ENCODE results near the gene SPACDR.
A peak's percentile ranks its signal among the peaks of the same experiment; 100 is the strongest.

SPACDR gene

GRCh38 chr7:100484673-100485045 is 20.6 kb upstream of the SPACDR start:
- DNase-seq, result no peak

DNA sequence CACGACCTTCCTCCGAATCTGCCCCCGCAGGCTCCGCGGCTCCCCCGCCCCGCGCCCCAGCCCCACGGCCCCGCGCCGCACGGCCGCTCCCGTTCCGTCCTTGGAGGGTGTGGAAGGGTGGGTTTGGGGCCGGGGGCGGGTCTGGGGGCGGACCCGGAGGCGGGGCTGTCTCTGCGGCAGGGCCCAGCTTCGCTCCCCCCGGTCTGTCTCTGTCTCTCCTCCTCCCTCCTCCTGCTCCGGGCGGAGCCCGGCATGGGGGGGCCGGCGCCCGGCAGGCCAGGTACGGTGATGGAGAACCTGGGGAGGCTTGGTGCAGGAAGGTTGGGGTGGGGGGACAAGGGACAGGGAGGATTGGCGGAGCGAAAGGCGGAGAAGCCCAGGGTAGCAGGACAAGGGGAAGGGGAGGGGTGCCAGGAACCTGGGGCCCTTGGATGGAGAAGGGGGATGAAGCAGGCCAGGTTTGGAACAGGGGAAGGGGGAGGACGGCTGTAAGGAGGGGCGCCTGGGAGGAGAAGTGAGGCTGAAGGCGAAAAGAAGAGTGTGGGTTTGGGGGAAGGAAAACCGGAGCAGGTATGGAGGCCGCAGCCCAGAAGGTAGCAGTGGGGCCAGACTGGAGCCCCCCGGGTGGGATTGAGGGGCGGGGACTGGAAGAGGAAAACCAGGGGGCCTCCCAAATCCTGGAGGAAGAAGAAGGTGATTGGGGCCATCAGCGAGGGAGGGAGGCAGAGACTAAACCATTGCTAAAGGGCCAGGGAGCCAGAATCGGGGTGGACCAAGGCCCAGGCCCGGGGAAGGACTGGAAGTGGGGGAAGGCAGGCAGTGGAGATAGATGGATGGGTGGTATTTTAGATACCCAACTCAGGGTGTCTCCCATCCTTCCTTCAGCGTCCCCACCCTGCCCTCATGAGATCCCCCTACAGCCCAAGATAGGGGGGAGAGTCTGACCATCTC is 19.9 kb upstream of the SPACDR start, which contains the start of gene NYAP1:
TSS of gene NYAP1 (plus strand) at position 206 of the 951 bp plus-strand sequence. CDS start 1,385 bp downstream, outside the sequence.
- peak; percentile 75 for DNase-seq

DNA sequence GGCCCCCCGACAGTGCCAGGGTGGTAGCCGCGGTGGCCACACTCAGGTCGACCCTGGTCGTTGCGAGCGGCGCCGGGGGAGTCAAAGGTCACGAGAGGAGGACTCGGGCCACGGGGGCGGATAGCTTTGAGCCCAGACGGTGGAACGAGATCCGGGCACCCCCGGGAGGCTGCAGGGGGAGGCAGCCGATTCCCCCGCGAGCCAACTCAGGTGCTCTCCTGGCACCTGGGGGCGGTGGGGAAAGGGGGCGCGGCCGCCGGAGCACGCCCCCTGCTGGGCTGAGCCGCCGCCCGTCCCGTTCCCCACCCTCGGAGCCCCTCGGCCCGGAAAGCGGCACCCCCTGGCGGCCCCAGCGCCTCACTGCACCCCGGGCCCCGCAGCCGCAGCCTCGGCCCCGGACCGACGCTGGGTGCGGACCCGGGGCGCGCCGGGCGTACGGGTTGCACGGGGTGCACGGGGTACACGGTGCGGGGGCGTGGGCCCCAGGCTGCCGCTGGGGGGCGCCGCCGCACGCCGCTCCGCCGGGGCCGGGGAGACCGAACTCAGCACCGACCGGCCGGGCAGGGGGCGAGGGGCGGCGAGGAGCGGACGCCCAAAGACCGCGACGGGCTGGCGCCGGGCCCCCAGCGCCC is 19.1 kb upstream of the SPACDR start:
- peak; percentile 92 for DNase-seq

DNA sequence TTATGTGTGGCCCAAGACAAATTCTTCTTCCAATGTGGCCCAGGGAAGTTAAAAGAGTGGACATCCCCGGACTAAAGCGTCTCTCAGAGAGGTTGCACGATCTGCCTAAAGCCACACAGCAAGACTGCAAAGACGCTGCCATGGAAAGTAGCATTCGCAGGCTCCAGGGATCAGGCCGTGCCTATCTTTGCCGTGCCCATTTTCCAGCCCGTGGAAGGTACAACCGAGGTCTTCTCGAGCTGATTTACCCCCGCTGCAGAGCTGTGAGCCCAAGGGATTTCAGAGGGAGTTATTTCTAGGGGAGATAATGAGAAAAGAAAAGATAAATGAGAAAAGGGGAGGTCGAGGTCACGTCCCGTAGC is 18.6 kb upstream of the SPACDR start:
- no peak for DNase-seq

- DNase-seq, result no peak
Observed at GRCh38 chr7:100481466-100481865, 17.4 kb upstream of the SPACDR start.

GRCh38 chr7:100478958-100479660 is 15.0 kb upstream of the SPACDR start, which contains the start of gene TSC22D4:
Gene TSC22D4, minus strand, starts transcription at chr7:100479214. Its CDS starts 1,176 bp downstream, at chr7:100478038.
- peak; percentile 92 for DNase-seq

- DNase-seq, result peak; percentile 33
Observed at GRCh38 chr7:100477871-100478267, 13.8 kb upstream of the SPACDR start.

DNA sequence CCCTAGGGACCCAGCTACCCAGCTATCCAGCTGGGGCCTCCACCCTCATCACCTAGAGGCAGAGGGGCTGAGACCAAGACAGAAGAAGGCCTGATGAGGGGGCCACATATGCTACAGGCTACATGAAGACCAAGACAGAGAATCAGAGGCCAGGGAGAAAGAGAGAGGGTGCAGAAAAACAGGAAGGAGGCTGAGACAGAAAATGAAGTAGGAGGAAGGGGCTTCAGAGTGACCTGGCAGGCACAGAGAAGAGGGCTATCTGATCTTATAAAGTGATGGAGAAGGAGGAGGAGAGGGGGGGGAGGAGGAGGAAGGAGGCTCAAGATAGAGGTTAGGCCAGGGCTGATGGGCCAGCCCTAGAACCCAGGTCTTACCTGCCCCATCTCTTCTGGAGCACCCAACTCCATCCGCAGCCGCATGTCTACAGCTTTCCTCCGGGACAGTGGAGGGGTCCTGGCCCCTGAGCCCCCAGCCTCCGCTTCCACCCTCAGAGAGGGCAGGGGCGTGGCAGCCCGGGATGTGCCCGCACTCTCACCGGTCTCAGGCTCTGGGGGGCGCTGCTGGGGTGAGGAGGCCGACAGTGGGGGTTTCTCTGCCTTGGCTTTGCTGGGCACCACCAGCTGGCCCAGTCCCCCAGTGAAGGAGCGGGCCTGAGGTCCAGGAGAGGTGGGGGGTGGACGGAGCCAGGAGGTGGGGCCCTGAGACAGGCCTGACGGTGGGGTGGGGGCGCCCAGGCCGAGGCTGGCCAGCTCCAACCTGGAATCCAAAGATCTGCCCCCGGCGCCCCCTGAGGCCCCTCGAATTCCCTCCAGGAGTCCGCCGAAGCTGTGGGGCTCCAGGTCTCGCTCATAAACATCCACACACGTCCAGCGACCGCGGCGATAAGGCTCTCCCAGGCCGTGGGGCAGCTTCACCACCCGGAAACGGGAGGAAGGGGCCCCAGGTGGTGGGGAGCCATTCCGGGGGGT is 13.1 kb upstream of the SPACDR start:
- DNase-seq, result peak; percentile 56

GRCh38 chr7:100476101-100476780 is 12.2 kb upstream of the SPACDR start:
- no peak for DNase-seq

GRCh38 chr7:100475549-100475948 is 11.5 kb upstream of the SPACDR start:
- DNase-seq, result no peak

DNA sequence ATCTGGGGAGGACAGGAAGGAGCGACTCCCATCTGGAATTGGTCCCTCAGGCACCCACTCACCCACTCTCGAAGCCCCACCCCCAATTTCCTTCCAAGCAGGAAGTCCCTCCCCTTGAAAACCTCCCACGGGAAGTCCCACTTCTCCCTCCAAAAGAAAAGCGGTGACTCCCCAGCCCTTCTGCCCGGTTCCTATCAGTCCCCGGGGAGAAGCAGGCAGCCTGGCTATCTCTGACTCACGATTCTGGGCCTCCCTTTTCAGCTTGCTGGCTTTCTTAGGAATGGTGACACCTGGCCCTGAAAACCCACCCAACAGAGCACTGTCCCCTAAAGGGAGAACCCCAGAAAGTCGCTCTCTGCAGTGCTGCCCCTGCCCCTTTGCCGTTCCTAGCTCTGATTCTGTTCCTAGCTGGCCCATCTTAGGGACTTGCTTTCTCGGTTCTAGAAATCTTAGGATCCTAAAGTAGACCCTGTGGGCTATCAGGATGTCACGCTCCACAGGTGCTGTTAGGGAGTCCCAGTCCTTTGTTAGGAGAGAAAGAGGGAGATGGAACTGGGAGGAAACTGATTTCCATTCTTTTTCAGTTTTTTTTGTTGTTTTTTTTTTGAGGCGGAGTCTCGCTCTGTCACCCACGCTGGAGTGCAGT is 8.9 kb upstream of the SPACDR start:
- no peak for DNase-seq

- no peak for DNase-seq
Observed at GRCh38 chr7:100472121-100472851, 8.2 kb upstream of the SPACDR start.

- DNase-seq, result no peak
Observed at GRCh38 chr7:100471021-100471420, 7.0 kb upstream of the SPACDR start.

DNA sequence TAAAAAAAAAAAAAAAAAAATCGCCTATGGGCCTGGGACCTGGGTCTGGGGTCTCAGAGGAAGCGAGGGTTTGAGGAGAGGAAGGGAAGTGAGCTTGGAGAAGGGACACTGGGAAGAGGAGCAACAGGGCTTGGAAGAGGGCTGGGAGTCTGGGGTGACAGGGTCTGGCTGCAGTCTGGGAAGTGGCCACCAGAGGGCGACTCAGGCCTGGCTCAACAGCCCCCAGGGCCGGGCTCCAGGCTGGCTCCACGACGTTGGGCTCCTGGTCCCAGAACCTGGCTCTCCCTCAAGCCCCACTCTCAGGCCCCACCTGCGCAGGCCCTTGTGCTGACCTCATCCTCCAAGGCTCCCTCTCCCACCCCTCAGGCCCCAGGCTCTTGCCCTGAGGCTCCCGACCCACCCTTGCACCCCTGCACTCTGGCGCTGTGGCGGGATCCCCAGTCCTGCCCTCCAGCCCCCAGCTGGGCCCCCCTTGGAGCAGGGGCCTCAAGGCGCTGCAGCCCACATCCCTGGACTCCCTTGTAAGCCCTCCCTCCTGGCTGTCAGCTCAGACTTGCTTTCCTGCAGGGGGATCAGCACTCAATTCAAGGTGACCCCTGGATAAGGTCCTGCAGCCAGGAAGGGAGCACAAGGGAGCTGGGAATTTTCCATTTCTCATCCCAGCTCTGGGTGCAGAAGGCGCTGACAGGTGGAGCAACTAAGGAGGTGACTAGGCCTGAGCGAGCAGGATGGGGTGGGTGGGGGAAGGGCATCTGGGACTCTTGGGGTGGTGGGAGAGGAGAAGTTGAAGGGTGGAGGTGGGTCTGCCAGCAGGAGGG is 5.4 kb upstream of the SPACDR start:
- peak; percentile 90 for DNase-seq

DNA sequence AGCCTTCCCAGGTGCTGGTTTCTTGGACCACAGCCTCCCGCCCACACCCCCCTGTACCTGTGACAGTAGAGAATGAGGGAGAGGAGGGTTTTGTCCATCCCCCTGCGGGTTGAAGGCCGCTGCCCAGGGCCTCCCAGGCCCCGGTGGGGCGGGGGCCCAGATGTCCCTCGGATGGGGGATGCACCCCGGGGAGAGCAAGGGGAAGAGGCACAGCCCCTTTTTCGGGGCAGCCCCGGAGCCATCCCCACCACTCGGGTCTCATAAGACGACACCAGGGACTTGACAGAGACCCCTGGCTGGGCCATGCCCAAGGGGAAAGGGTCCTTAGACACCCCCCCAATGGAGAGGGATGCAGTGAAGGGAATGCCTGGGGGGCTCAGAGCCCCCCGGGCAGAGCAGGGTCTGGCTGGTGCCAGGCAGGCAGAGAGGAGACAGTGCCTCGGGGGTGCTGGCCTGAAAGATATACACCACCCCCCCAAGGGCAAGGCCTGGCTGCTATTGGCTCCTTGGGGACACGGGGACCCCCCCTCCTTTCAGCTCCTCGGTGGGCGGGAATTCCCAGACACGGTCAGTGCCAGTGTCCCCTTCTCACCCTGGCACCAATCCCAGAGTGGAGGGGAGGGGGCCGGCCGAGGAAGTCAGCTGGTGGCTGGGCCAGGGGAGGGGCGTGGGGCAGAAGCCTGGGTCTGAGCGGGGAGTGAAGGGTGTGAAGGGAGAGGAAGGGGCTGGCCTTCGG is 3.7 kb upstream of the SPACDR start:
- no peak for DNase-seq

GRCh38 chr7:100466653-100467605 is 2.9 kb upstream of the SPACDR start:
- no peak for DNase-seq

DNA sequence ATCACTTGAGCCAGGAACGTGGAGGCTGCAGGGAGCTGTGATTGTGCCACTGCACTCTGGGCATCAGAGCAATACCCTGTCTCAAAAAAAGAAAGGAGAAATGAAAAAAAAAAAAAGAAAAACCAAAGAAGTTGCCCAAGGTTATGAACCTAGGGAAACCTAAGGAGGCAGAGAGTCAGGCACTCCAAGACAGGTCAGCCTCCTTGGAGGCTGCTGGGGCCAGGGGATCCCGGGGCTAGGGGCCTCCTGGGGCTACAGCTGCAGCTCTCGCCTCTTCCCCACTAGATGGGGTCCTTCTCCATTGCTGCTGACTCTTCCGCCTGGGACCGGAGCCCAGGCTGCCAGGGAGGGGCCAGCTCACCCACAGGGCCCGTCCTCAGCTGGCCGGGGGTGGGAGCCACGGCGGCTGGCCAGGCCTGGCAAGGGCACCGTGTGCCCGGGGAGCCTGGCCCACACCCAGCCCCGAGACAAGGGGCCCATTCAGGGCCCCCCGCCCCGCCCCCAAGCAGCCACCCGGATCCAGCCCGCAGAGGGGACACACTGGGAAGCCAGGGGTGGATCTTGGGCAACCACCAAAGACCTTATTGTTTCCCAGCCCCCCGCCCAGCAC is 1.7 kb upstream of the SPACDR start:
- DNase-seq, result no peak

Data from activated T-cell treated with anti-CD3 and anti-CD28 coated beads, Interleukin-2, amount 50 U/mL, for 1 hour (primary cell).